ENCODE data around the gene PCP4L1. TPM values are rescaled to one million over a fixed set of nuclear protein-coding genes. Genes with fewer than 3 reads are reported as not detected.
A peak's percentile ranks its signal among the peaks of the same experiment; 100 is the strongest.
"Not testable (repeated sequence)": the region's sequence is repeated elsewhere in the genome, so short reads cannot be mapped to it uniquely, and the experiment has no call there.

PCP4L1 gene
- total RNA-seq, 1 donor from 2014 or later: 0.69 TPM

DNA sequence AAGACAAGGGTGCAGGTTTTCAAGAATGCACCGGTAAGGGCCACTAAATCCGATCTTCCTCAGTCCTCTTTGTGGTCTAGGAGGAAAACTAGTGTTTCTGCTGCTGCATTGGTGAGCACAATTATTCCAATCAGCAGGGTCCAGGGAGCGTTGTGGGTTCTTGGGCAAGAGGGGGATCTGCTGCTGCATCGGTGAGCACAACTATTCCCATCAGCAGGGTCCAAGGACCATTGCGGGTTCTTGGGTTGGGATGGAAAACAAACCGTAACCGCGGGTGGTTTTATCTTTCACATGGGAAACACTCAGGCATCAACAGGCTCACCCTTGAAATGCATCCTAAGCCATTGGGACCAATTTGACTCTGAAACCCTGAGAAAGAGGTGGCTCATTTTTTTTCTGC, 7.0 kb upstream of the PCP4L1 start:
- Histone ChIP-seq H3K9me3 (ENCODE audit: low read depth) (no peaks in the 10 kb centered on the region), H3K27ac (no peak overlapping the region), H3K27me3 (no peaks in the 10 kb centered on the region), H3K4me2 (no peak overlapping the region), H4K20me1 (ENCODE audit: low read depth) (no peaks in the 10 kb centered on the region), H3F3A (ENCODE audit: low read depth) (no peaks in the 10 kb centered on the region), H3K4me1 (no peaks in the 10 kb centered on the region), H3K4me3 (no peak overlapping the region), H3K9ac (no peak overlapping the region), H3K36me3 (no peaks in the 10 kb centered on the region), H3K79me2 (ENCODE audit: low read depth) (no peaks in the 10 kb centered on the region), H2AFZ (replicated peaks) (no peak overlapping the region)
- H3K36me3 Mint-ChIP-seq: no peaks in the 10 kb centered on the region
- H3K4me3 Mint-ChIP-seq: no peak overlapping the region
- peaks cover 4% of the 10 kb centered on the region for H3K4me1 Mint-ChIP-seq
- no peak for DNase-seq (ENCODE audit: low spot score)
- no peak overlapping the region for H3K27ac Mint-ChIP-seq
- H3K9me3 Mint-ChIP-seq: peaks cover 6% of the 10 kb centered on the region
- peaks cover 8% of the 10 kb centered on the region for H3K27me3 Mint-ChIP-seq (ENCODE audit: insufficient read depth, low read depth)
- TF ChIP-seq EZH2phosphoT487 (IDR thresholded peaks at IDR 0.05): no peak
- TF ChIP-seq, protein P1, sequence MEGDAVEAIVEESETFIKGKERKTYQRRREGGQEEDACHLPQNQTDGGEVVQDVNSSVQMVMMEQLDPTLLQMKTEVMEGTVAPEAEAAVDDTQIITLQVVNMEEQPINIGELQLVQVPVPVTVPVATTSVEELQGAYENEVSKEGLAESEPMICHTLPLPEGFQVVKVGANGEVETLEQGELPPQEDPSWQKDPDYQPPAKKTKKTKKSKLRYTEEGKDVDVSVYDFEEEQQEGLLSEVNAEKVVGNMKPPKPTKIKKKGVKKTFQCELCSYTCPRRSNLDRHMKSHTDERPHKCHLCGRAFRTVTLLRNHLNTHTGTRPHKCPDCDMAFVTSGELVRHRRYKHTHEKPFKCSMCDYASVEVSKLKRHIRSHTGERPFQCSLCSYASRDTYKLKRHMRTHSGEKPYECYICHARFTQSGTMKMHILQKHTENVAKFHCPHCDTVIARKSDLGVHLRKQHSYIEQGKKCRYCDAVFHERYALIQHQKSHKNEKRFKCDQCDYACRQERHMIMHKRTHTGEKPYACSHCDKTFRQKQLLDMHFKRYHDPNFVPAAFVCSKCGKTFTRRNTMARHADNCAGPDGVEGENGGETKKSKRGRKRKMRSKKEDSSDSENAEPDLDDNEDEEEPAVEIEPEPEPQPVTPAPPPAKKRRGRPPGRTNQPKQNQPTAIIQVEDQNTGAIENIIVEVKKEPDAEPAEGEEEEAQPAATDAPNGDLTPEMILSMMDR (IDR thresholded peaks at IDR 0.05): no peak
- TF ChIP-seq EZH2 (IDR thresholded peaks at IDR 0.05): no peak

DNA sequence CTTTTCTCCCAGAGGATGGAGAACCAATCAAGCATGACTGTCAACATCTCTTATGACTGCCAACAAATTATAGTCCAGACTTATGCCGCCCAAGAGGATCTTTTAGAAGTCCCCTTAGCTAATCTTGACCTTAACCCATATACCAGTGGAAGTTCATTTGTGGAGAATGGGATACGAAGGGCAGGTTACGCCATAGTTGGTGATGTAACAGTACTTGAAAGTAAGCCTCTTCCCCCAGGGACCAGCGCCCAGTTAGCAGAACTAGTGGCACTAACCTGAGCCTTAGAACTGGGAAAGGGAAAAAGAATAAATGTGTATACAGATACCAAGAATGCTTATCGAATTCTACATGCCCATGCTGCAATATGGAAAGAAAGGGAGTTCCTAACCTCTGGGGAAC, 3.2 kb upstream of the PCP4L1 start:
- Histone ChIP-seq H3F3A (ENCODE audit: low read depth) (peaks cover 10% of the 10 kb centered on the region), H3K27me3 (peaks cover 26% of the 10 kb centered on the region)
- H3K4me2 ChIP-seq; H3K9ac ChIP-seq; H2AFZ ChIP-seq (replicated peaks); H3K27ac Mint-ChIP-seq; H3K27ac ChIP-seq; H3K36me3 ChIP-seq; H3K36me3 Mint-ChIP-seq; H3K4me1 ChIP-seq; H3K4me3 ChIP-seq; H4K20me1 ChIP-seq (ENCODE audit: low read depth); H3K9me3 ChIP-seq (ENCODE audit: low read depth); H3K79me2 ChIP-seq (ENCODE audit: low read depth); H3K4me3 Mint-ChIP-seq; DNase-seq (ENCODE audit: low spot score): not testable (repeated sequence)
- Mint-ChIP-seq H3K4me1 (peaks cover 16% of the 10 kb centered on the region), H3K9me3 (peaks cover 20% of the 10 kb centered on the region), H3K27me3 (ENCODE audit: insufficient read depth, low read depth) (peaks cover 27% of the 10 kb centered on the region)

DNA sequence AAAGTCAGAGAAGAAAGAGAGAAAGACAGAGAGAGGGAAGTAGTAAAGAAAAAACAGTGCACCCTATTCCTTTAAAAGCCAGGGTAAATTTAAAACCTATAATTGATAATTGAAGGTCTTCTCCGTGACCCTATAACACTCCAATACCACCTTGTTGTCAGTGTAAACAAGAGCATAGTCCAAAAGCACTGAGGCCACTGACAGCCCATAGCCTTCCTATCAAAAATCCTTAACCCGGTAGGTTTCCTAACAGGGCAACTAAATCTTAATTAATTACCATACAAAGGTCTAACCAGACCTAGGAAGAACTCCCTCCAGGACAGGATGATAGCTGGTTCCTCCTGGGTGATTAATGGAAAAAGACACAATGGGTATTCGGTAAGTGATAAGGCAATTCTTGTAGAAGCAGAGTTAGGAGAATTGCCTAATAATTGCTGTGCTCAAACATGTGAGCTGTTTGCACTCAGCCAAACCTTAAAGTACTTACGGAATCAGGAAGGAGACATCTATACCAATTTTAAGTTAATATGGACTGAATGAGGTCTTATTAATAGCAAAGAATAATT, 2.5 kb upstream of the PCP4L1 start:
- not testable (repeated sequence) for DNase-seq (ENCODE audit: low spot score); H4K20me1 ChIP-seq (ENCODE audit: low read depth); H3K4me3 Mint-ChIP-seq; H3K4me2 ChIP-seq; H2AFZ ChIP-seq (replicated peaks); H3K4me3 ChIP-seq; H3K36me3 Mint-ChIP-seq; H3K27ac ChIP-seq; H3K9ac ChIP-seq; H3K79me2 ChIP-seq (ENCODE audit: low read depth); H3K36me3 ChIP-seq; H3K9me3 ChIP-seq (ENCODE audit: low read depth); H3K27ac Mint-ChIP-seq
- Histone ChIP-seq H3K4me1 (peaks cover 12% of the 10 kb centered on the region), H3F3A (ENCODE audit: low read depth) (peaks cover 10% of the 10 kb centered on the region), H3K27me3 (peaks cover 34% of the 10 kb centered on the region)
- Mint-ChIP-seq H3K4me1 (peaks cover 23% of the 10 kb centered on the region), H3K9me3 (peaks cover 20% of the 10 kb centered on the region), H3K27me3 (ENCODE audit: insufficient read depth, low read depth) (peaks cover 30% of the 10 kb centered on the region)

DNA sequence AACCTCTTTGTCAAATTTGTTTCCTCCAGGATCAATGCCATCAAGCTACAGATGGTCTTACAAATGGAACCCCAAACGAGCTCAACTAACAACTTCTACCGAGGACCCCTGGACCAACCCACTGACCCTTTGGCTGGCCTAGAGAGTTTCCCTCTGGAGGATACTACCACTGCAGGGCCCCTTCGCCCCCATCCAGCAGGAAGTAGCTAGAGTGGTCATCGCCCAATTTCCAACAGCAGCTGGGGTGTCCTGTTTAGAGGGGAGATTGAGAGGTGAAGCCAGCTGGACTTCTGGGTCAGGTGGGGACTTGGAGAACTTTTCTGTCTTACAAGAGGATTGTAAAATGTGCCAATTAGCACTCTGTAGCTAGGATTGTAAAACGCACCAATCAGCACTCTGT, 1.4 kb upstream of the PCP4L1 start:
- peaks cover 35% of the 10 kb centered on the region for H3K27me3 Mint-ChIP-seq (ENCODE audit: insufficient read depth, low read depth)

DNA sequence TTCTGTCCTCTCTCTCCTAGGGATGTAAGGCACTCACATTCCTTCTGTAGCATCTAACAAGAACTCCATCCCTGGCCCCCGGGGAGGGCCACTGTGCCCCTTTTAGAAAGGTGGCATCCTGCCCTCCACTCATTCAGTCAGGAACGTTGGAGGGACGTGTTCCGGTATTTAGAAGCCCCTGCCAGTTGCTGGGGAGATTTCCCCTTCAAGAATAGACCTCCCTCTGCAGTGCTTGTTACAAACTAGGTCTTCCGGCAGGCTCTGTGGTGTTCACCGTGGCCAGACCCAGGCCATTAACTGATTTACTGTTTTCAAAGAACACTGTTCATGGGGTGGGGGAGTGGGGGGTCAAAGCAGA, 779 bp downstream of the PCP4L1 start:
- peak overlapping the region; percentile 85 for H2AFZ ChIP-seq (replicated peaks)
- H3K4me3 ChIP-seq: peak overlapping the region; percentile 72
- peaks cover 43% of the 10 kb centered on the region for H3K27me3 ChIP-seq
- peaks cover 31% of the 10 kb centered on the region for H3K4me1 Mint-ChIP-seq
- peak overlapping the region; percentile 67 for H3K4me3 Mint-ChIP-seq
- DNase-seq (ENCODE audit: low spot score): peak; percentile 11
- H3K27ac Mint-ChIP-seq: no peak overlapping the region
- peaks cover 7% of the 10 kb centered on the region for H3K36me3 Mint-ChIP-seq
- H3K4me2 ChIP-seq: peak overlapping the region; percentile 91
- TF ChIP-seq EZH2 (IDR thresholded peaks at IDR 0.05) (no peak), EZH2phosphoT487 (IDR thresholded peaks at IDR 0.05) (no peak)
- TF ChIP-seq, protein P1 (IDR thresholded peaks at IDR 0.05): no peak
- H3K4me1 ChIP-seq: peaks cover 17% of the 10 kb centered on the region
- H3K9me3 ChIP-seq (ENCODE audit: low read depth): peaks cover 8% of the 10 kb centered on the region
- H3K9me3 Mint-ChIP-seq: peaks cover 20% of the 10 kb centered on the region
- peaks cover 10% of the 10 kb centered on the region for H3F3A ChIP-seq (ENCODE audit: low read depth)
- no peaks in the 10 kb centered on the region for H3K36me3 ChIP-seq
- H3K27ac ChIP-seq: no peak overlapping the region
- H3K27me3 Mint-ChIP-seq (ENCODE audit: insufficient read depth, low read depth): peaks cover 33% of the 10 kb centered on the region
- H3K79me2 ChIP-seq (ENCODE audit: low read depth): no peaks in the 10 kb centered on the region
- peaks cover 4% of the 10 kb centered on the region for H4K20me1 ChIP-seq (ENCODE audit: low read depth)
- no peak overlapping the region for H3K9ac ChIP-seq

More for the DNA sequence above, 1.4 kb upstream of the PCP4L1 start:
- not testable (repeated sequence) for H3K4me3 ChIP-seq; H3K36me3 Mint-ChIP-seq; H3K36me3 ChIP-seq; H3K79me2 ChIP-seq (ENCODE audit: low read depth); H3K4me2 ChIP-seq; H3K9ac ChIP-seq; H3K9me3 ChIP-seq (ENCODE audit: low read depth); H3K27ac Mint-ChIP-seq; H4K20me1 ChIP-seq (ENCODE audit: low read depth); H3K27ac ChIP-seq; DNase-seq (ENCODE audit: low spot score); H2AFZ ChIP-seq (replicated peaks)
- peak overlapping the region; percentile 21 for H3K4me3 Mint-ChIP-seq
- peaks cover 10% of the 10 kb centered on the region for H3F3A ChIP-seq (ENCODE audit: low read depth)
- H3K4me1 Mint-ChIP-seq: peaks cover 31% of the 10 kb centered on the region
- H3K4me1 ChIP-seq: peaks cover 17% of the 10 kb centered on the region
- peaks cover 20% of the 10 kb centered on the region for H3K9me3 Mint-ChIP-seq
- H3K27me3 ChIP-seq: peaks cover 43% of the 10 kb centered on the region

All from neural progenitor cell (in vitro differentiated cells).